H9 (cell line): Measurements from ENCODE around the gene ELFN2. TPM values are rescaled to one million over a fixed set of nuclear protein-coding genes. Genes with fewer than 3 reads are reported as not detected.

Experiments used
- DNase-seq: peaks from one replicate; pipeline ENCODE4 v3.0.0-alpha.2; 2017
- H2AFZ ChIP-seq: one replicate; pipeline ENCODE4 v1.6.1; 2013; ENCODE audit warnings: mild to moderate bottlenecking, low read length, control low read depth, moderate library complexity
- H2AK5ac ChIP-seq: 2 replicates; pipeline ENCODE4 v1.6.1; 2013; ENCODE audit warnings: low read length, control low read depth, mixed read lengths; ENCODE audit not compliant: insufficient read length
- H2BK120ac ChIP-seq: one replicate; pipeline ENCODE4 v1.6.1; 2013; ENCODE audit warnings: low read depth, mild to moderate bottlenecking, low read length, control low read depth, inconsistent platforms; ENCODE audit not compliant: poor library complexity, severe bottlenecking
- H2BK12ac ChIP-seq: 2 replicates; pipeline ENCODE4 v1.6.1; 2013; ENCODE audit warnings: low read length, control low read depth, mixed read lengths, low read depth; ENCODE audit not compliant: insufficient read length
- H2BK15ac ChIP-seq: 2 replicates; pipeline ENCODE4 v1.6.1; 2013; ENCODE audit warnings: low read depth, low read length, control low read depth
- H2BK20ac ChIP-seq: one replicate; pipeline ENCODE4 v1.6.1; 2013; ENCODE audit warnings: low read depth, mild to moderate bottlenecking, low read length, control low read depth, inconsistent platforms; ENCODE audit not compliant: poor library complexity, severe bottlenecking
- H2BK5ac ChIP-seq: 2 replicates; pipeline ENCODE4 v1.6.1; 2013; ENCODE audit warnings: low read length, control low read depth, mixed read lengths; ENCODE audit not compliant: insufficient read length
- H3K14ac ChIP-seq: 2 replicates; pipeline ENCODE4 v1.6.1; 2013; ENCODE audit warnings: low read length, control low read depth; ENCODE audit not compliant: insufficient read depth
- H3K18ac ChIP-seq: 2 replicates; pipeline ENCODE4 v1.6.1; 2013; ENCODE audit warnings: low read depth, mild to moderate bottlenecking, mixed read lengths, low read length, control low read depth; ENCODE audit not compliant: insufficient read length
- H3K23ac ChIP-seq: 2 replicates; pipeline ENCODE4 v1.6.1; 2013; ENCODE audit warnings: low read length, control low read depth, mixed read lengths, low read depth; ENCODE audit not compliant: insufficient read length
- H3K23me2 ChIP-seq: 2 replicates; pipeline ENCODE4 v1.6.1; 2013; ENCODE audit warnings: low read depth, mild to moderate bottlenecking, mixed read lengths, low read length, control low read depth; ENCODE audit not compliant: insufficient read length, poor library complexity, severe bottlenecking
- H3K27ac ChIP-seq: 2 replicates; pipeline ENCODE4 v1.5.1; 2013; ENCODE audit warnings: low read length, control low read depth, mixed read lengths, low read depth; ENCODE audit not compliant: insufficient read length
- H3K27me3 ChIP-seq: 2 replicates; pipeline ENCODE4 v1.6.1; 2013; ENCODE audit warnings: low read length, control low read depth, inconsistent platforms; ENCODE audit not compliant: insufficient read depth
- H3K4ac ChIP-seq: 2 replicates; pipeline ENCODE4 v1.6.1; 2013; ENCODE audit warnings: low read depth, mild to moderate bottlenecking, control low read depth, inconsistent platforms, low read length, moderate library complexity
- H3K4me1 ChIP-seq: 2 replicates; pipeline ENCODE4 v1.6.1; 2013; ENCODE audit warnings: low read length, control low read depth, inconsistent platforms; ENCODE audit not compliant: insufficient read depth
- H3K4me2 ChIP-seq: 2 replicates; pipeline ENCODE4 v1.6.1; 2013; ENCODE audit warnings: low read length, control low read depth, mixed read lengths; ENCODE audit not compliant: insufficient read length, insufficient read depth
- H3K56ac ChIP-seq: 2 replicates; pipeline ENCODE4 v1.6.1; 2013; ENCODE audit warnings: low read depth, mild to moderate bottlenecking, mixed read lengths, low read length, control low read depth; ENCODE audit not compliant: insufficient read length
- H3K79me1 ChIP-seq: 2 replicates; pipeline ENCODE4 v1.6.1; 2013; ENCODE audit warnings: low read depth, mild to moderate bottlenecking, moderate library complexity, low read length, control low read depth, inconsistent platforms; ENCODE audit not compliant: insufficient read depth, poor library complexity, severe bottlenecking
- H3K79me2 ChIP-seq: 2 replicates; pipeline ENCODE4 v1.6.1; 2013; ENCODE audit warnings: low read length, control low read depth, inconsistent platforms; ENCODE audit not compliant: insufficient read depth
- H3K9ac ChIP-seq: 2 replicates; pipeline ENCODE4 v1.6.1; 2013; ENCODE audit warnings: low read length, control low read depth, mixed read lengths; ENCODE audit not compliant: insufficient read length; ENCODE audit errors: extremely low read depth
- H3K9me3 ChIP-seq: one replicate; pipeline ENCODE4 v1.6.1; 2013; ENCODE audit warnings: low read depth, low read length, inconsistent platforms; ENCODE audit not compliant: control insufficient read depth
- H3T11ph ChIP-seq: one replicate; pipeline ENCODE4 v1.6.1; 2013; ENCODE audit warnings: mild to moderate bottlenecking, low read length, control low read depth, inconsistent platforms
- H4K20me1 ChIP-seq: one replicate; pipeline ENCODE4 v1.6.1; 2013; ENCODE audit not compliant: control insufficient read depth, insufficient read length, insufficient read depth
- H4K5ac ChIP-seq: 2 replicates; pipeline ENCODE4 v1.6.1; 2013; ENCODE audit warnings: low read depth, mild to moderate bottlenecking, mixed read lengths, low read length, control low read depth; ENCODE audit not compliant: insufficient read length
- H4K8ac ChIP-seq: replicated peaks from 2 replicates; pipeline ENCODE4 v1.6.1; 2013; ENCODE audit warnings: low read length, control low read depth, mixed read lengths, low read depth; ENCODE audit not compliant: insufficient read length
- H4K91ac ChIP-seq: 2 replicates; pipeline ENCODE4 v1.6.1; 2013; ENCODE audit warnings: low read depth, mild to moderate bottlenecking, moderate library complexity, mixed read lengths, low read length, control low read depth; ENCODE audit not compliant: insufficient read length
- H3K27ac Mint-ChIP-seq, 3 experiments: 2 replicates in 2 of 3; 3 replicates in 1 of 3; pipeline ENCODE4 v1.8.0; 2020 to 2021; ENCODE audit warnings: mixed read lengths in 3 of 3, mild to moderate bottlenecking in 1 of 3, moderate library complexity in 1 of 3
- H3K27me3 Mint-ChIP-seq: 2 replicates; pipeline ENCODE4 v1.8.0; 2021; ENCODE audit warnings: low read depth, mild to moderate bottlenecking, moderate library complexity, mixed read lengths
- H3K36me3 Mint-ChIP-seq, 3 experiments: 2 replicates in 2 of 3; 3 replicates in 1 of 3; pipeline ENCODE4 v1.8.0; 2020 to 2021; ENCODE audit warnings: low read depth in 3 of 3, mixed read lengths in 3 of 3; ENCODE audit not compliant: insufficient read depth in 1 of 3
- H3K4me1 Mint-ChIP-seq, 2 experiments: 2 replicates each; pipeline ENCODE4 v1.8.0; 2020; ENCODE audit warnings: mixed read lengths in 2 of 2
- H3K4me3 Mint-ChIP-seq, 2 experiments: 2 replicates in 1 of 2; 3 replicates in 1 of 2; pipeline ENCODE4 v1.8.0; 2020 to 2021; ENCODE audit warnings: mild to moderate bottlenecking in 2 of 2, mixed read lengths in 2 of 2, moderate library complexity in 1 of 2
- H3K9me3 Mint-ChIP-seq, 2 experiments: 2 replicates in 1 of 2; 3 replicates in 1 of 2; pipeline ENCODE4 v1.8.0; 2020; ENCODE audit warnings: mild to moderate bottlenecking in 2 of 2, mixed read lengths in 2 of 2, moderate library complexity in 1 of 2
- WGBS: extraction: QIAGEN DNeasy Blood & Tissue Kit; methylation state at CpG from one replicate; pipeline ENCODE4 v1.1.7; 2013; ENCODE audit warnings: missing lambda C conversion rate, low lambda C conversion rate, mixed read lengths; ENCODE audit not compliant: insufficient read length; ENCODE audit errors: extremely low coverage; 5-methylcytosine and 5-hydroxymethylcytosine counted together
- total RNA-seq: library from RNA; stranded (reverse); gene quantifications from 2 replicates; pipeline ENCODE4 v1.2.1, GENCODE V29; 2021
- TF ChIP-seq, protein P1 (sequence below): fragments of 200-600 bp; sonication (generic); conservative IDR thresholded peaks from 3 replicates; pipeline ENCODE4 v1.8.0; 2021; ENCODE audit warnings: antibody characterized with exemption, mild to moderate bottlenecking

Gene ELFN2
- total RNA-seq, 1 experiment from 2014 or later, result 0.70 TPM

DNA sequence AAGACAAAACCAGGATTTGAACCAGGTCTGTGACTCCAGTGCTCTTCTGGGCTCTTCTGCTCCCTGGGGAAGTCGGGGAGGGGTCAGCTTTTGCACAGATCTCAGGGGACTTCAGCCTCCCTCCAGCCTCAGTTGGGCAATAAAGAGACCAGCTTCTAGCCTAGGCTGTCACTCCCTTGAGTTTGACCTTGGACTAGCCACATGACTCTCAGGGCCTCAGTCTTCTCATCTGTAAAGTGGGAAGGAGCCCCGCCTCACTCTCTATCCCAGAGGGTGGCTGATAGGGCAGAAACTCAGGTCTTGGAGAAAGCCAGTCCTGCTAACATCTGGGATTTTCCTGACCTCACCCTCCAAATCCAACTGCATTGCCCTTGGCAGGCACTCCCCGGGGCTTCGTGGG lies 38.7 kb downstream of the ELFN2 start:
- H3K18ac ChIP-seq, result no peak overlapping the region
- H2BK15ac ChIP-seq, result no peak overlapping the region
- H2BK120ac ChIP-seq, result no peak overlapping the region
- no peak overlapping the region for H4K5ac ChIP-seq
- H3K23me2 ChIP-seq, result no peaks in the 10 kb centered on the region
- no peak overlapping the region for H3K4me2 ChIP-seq
- Mint-ChIP-seq H3K27me3 (no peaks in the 10 kb centered on the region; the same call in 1 of the 2 replicates), H3K36me3 (no peaks in the 10 kb centered on the region), H3K27ac (no peak overlapping the region), H3K9me3 (no peaks in the 10 kb centered on the region), H3K4me1 (peaks cover 4 to 13% of the 10 kb centered on the region in 2 experiments), H3K4me3 (no peak overlapping the region)
- no CpG with 5 or more reads among the region's 4 CpGs for WGBS
- no peak overlapping the region for H3K27ac ChIP-seq
- H3K9me3 ChIP-seq, result no peaks in the 10 kb centered on the region
- H3K27me3 ChIP-seq, result no peaks in the 10 kb centered on the region
- H2AK5ac ChIP-seq, result no peak overlapping the region
- H2BK12ac ChIP-seq, result no peak overlapping the region
- no peak overlapping the region for H2AFZ ChIP-seq
- TF ChIP-seq, protein P1, sequence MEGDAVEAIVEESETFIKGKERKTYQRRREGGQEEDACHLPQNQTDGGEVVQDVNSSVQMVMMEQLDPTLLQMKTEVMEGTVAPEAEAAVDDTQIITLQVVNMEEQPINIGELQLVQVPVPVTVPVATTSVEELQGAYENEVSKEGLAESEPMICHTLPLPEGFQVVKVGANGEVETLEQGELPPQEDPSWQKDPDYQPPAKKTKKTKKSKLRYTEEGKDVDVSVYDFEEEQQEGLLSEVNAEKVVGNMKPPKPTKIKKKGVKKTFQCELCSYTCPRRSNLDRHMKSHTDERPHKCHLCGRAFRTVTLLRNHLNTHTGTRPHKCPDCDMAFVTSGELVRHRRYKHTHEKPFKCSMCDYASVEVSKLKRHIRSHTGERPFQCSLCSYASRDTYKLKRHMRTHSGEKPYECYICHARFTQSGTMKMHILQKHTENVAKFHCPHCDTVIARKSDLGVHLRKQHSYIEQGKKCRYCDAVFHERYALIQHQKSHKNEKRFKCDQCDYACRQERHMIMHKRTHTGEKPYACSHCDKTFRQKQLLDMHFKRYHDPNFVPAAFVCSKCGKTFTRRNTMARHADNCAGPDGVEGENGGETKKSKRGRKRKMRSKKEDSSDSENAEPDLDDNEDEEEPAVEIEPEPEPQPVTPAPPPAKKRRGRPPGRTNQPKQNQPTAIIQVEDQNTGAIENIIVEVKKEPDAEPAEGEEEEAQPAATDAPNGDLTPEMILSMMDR, result no peak
- H4K91ac ChIP-seq, result no peak overlapping the region
- no peak overlapping the region for H3K23ac ChIP-seq
- no peak overlapping the region for H3K9ac ChIP-seq
- H3K4me1 ChIP-seq, result no peaks in the 10 kb centered on the region
- no peak for DNase-seq
- no peaks in the 10 kb centered on the region for H3K79me1 ChIP-seq
- no peak overlapping the region for H3K4ac ChIP-seq
- no peaks in the 10 kb centered on the region for H3K79me2 ChIP-seq
- no peak overlapping the region for H3K14ac ChIP-seq
- H2BK20ac ChIP-seq, result no peak overlapping the region
- H2BK5ac ChIP-seq, result no peak overlapping the region
- no peaks in the 10 kb centered on the region for H4K20me1 ChIP-seq
- H3T11ph ChIP-seq, result no peak overlapping the region
- no peak overlapping the region for H3K56ac ChIP-seq
- H4K8ac ChIP-seq, result no peak overlapping the region
